HepG2 (cell line): ENCODE measurements around the gene ACAT1. TPM values are rescaled to one million over a fixed set of nuclear protein-coding genes. Genes with fewer than 3 reads are reported as not detected.

Source experiments
- AGO2 ChIP-seq: fragments of 200-400 bp; formaldehyde crosslinking; optimal IDR thresholded peaks from 2 replicates; pipeline ENCODE3; 2017; ENCODE audit warnings: mild to moderate bottlenecking, low read depth, low read length, moderate library complexity
- ARID4A ChIP-seq: sonication (generic); formaldehyde crosslinking; IDR thresholded peaks from 2 replicates; pipeline ENCODE4 v1.5.0; 2020; ENCODE audit warnings: mild to moderate bottlenecking, missing genetic modification reagents, borderline replicate concordance
- CERS6 ChIP-seq: sonication (generic); formaldehyde crosslinking; IDR thresholded peaks from 2 replicates; pipeline ENCODE4 v1.5.0; 2020; ENCODE audit warnings: missing genetic modification reagents
- CHD4 ChIP-seq: fragments of 200-600 bp; sonication (generic); IDR thresholded peaks from 2 replicates; pipeline ENCODE4 v1.7.0; 2017; ENCODE audit warnings: mild to moderate bottlenecking, low read length, borderline replicate concordance
- GRHL1 ChIP-seq: sonication (generic); formaldehyde crosslinking; conservative IDR thresholded peaks from 2 replicates; pipeline ENCODE4 v1.8.0; 2022; ENCODE audit warnings: missing genetic modification reagents
- HBP1 ChIP-seq: IDR thresholded peaks from 2 replicates; pipeline ENCODE4 v1.6.1; 2016; ENCODE audit warnings: low read depth, control low read depth
- MYNN ChIP-seq: sonication (generic); formaldehyde crosslinking; IDR thresholded peaks from 2 replicates; pipeline ENCODE4 v1.4.0; 2020; ENCODE audit warnings: mild to moderate bottlenecking, low read depth, missing genetic modification reagents
- PBX3 ChIP-seq: sonication (generic); formaldehyde crosslinking; IDR thresholded peaks from 2 replicates; pipeline ENCODE4 v1.8.1; 2023; ENCODE audit warnings: missing genetic modification reagents, inconsistent platforms, borderline replicate concordance
- YY1 ChIP-seq: IDR thresholded peaks from 2 replicates; pipeline ENCODE4 v1.6.1; 2011; ENCODE audit warnings: low read length, low read depth, moderate library complexity, mild to moderate bottlenecking; ENCODE audit not compliant: insufficient read depth, insufficient replicate concordance
- ZBTB43 ChIP-seq: sonication (generic); formaldehyde crosslinking; conservative IDR thresholded peaks from 2 replicates; pipeline ENCODE4 v1.4.0; 2020; ENCODE audit warnings: missing genetic modification reagents
- ZFP62 ChIP-seq: sonication (generic); formaldehyde crosslinking; IDR thresholded peaks from 2 replicates; pipeline ENCODE4 v1.4.0; 2020; ENCODE audit warnings: missing genetic modification reagents
- ZNF143 ChIP-seq: sonication (generic); formaldehyde crosslinking; IDR thresholded peaks from 2 replicates; pipeline ENCODE4 v1.4.0; 2020; ENCODE audit warnings: missing genetic modification reagents
- ZNF510 ChIP-seq: sonication (generic); formaldehyde crosslinking; IDR thresholded peaks from 2 replicates; pipeline ENCODE4 v1.4.0; 2020; ENCODE audit warnings: low read depth, mild to moderate bottlenecking, missing genetic modification reagents
- ZNF550 ChIP-seq: sonication (generic); formaldehyde crosslinking; IDR thresholded peaks from 2 replicates; pipeline ENCODE4 v1.4.0; 2020; ENCODE audit warnings: mild to moderate bottlenecking, missing genetic modification reagents, borderline replicate concordance
- ZNF597 ChIP-seq: sonication (generic); formaldehyde crosslinking; IDR thresholded peaks from 2 replicates; pipeline ENCODE4 v1.5.0; 2020; ENCODE audit warnings: missing genetic modification reagents
- polyA plus RNA-seq, 8 experiments: library from polyadenylated mRNA; depleted of rRNA in 3 of 8; stranded (reverse) in 7 of 8; unstranded in 1 of 8; fragments of >200 nt; fragmentation: Illumina TruSeq in 4 of 8; extraction: Trizol in 4 of 8; gene quantifications; 2 replicates each; pipeline versions ENCODE4 v1.2.1 to v1.2.3, GENCODE V29; 2011 to 2016; ENCODE audit warnings: low read depth in 4 of 8, missing spikeins in 1 of 8, mixed read lengths in 1 of 8; ENCODE audit not compliant: insufficient read depth in 1 of 8
- total RNA-seq, 5 experiments: library from RNA; depleted of rRNA; stranded (reverse); fragments of >200 nt; fragmentation: Illumina TruSeq; extraction: Trizol; gene quantifications; 2 replicates each; pipeline ENCODE4 v1.2.3, GENCODE V29; 2016; ENCODE audit warnings: low read depth in 1 of 5

ACAT1 gene
- total and polyA plus RNA-seq, 2 of the 13 experiments (the other 11 are each of a cell fraction or from before 2014, with no cell fraction given), result 103 to 165 TPM

GRCh38 chr11:108121274-108122155, at the start of gene ACAT1 (continued):
- TF ChIP-seq ARID4A (CRISPR knock-in tag) (peak; percentile 91), PBX3 (CRISPR knock-in tag) (0 out of 2 replicates have a peak, but pooled peaks have one; percentile 31), CERS6 (no peak), ZBTB43 (CRISPR knock-in tag) (0 out of 2 replicates have a peak, but pooled peaks have one; percentile 45), MYNN (no peak), YY1 (peak; percentile 73), ZNF550 (CRISPR knock-in tag) (no peak), ZNF597 (CRISPR knock-in tag) (no peak), HBP1 (CRISPR knock-in tag) (no peak), ZFP62 (no peak), ZNF143 (CRISPR knock-in tag) (no peak), ZNF510 (CRISPR knock-in tag) (no peak), AGO2 (peak; percentile 85), GRHL1 (no peak), CHD4 (no peak)
